GM19351 (cell line): ENCODE measurements around the gene MELK.

Source experiments
- ATAC-seq: cut with Tn5 transposase; IDR thresholded peaks from one replicate; pipeline ENCODE4 v1.9.1; 2021; ENCODE audit warnings: mild to moderate bottlenecking, moderate library complexity; ENCODE audit not compliant: unreplicated experiment

The MELK gene

DNA sequence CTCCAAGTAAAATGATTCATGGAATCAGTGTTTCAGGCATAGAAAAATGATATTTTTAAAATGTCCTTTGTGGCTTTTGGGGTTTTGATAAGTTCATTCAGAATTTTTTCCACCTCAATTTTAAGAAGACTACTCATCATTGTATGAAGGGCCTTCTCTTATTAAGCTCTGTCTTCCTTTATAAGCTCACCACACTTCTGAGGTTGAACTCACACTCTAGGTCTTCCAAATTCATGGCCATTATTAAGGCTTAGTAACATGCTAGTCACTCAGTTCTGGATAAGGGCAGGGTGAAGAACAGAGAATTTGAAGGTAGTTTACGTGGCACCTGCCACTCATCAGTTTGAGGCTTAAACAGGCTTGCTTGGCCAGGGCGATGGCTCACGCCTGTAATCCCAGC lies 4.2 kb downstream of the MELK start:
- ATAC-seq: no peak

DNA sequence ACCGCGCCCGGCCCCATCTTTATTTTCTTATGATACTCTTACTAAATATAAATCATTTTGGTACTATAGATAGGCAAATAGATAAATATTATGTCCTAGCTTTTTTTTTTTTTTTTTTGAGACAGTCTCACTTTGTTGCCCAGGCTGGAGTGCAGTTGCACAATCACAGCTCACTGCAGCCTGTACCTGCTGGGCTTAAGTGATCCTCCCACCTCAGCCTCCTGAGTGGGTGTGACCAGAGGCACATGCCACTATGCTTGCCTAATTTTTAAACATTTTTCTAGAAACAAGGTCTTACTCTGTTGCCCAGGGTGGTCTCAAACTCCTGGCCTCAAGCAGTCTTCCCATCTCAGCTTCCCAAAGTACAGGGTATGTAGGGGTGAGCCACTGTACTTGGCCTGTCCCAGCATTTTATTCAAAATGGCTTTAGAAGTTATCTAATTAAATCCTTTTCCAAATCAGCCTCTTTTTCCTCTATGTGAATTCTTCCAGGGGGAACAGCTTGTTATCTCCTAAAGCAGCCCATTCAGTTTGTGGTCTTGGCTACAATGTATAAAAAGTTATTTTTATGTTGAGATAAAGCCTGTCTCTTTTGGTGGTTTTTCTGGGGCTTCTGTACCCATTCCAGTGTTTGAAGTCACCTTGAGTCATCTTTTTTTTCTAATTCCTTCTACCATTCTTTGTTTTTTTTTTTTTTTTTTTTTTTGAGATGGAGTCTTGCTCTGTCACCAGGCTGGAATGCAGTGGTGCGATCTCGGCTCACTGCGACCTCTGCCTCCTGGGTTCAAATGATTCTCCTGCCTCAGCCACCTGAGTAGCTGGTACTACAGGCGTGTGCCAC lies 12.1 kb downstream of the MELK start:
- ATAC-seq: no peak

DNA sequence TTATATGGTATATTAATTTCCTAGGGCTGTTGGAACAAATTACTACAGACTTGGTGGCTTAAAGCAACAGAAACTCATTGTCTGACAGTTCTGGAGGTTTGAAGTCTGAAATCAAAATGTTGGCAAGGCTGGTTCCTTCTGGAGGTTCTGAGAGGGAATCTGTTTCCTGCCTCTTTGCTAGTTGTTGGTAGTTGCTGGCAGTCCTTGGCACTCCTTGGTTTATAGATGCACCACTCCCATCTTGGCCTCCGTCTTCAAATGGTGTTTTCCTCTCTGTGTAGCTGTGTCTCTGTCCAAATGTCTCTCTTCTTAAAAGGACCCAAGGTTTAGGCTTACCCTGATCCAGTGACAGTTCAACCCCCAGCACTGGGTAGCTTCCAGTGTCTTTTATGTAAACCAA lies 17.5 kb downstream of the MELK start:
- no peak for ATAC-seq

DNA sequence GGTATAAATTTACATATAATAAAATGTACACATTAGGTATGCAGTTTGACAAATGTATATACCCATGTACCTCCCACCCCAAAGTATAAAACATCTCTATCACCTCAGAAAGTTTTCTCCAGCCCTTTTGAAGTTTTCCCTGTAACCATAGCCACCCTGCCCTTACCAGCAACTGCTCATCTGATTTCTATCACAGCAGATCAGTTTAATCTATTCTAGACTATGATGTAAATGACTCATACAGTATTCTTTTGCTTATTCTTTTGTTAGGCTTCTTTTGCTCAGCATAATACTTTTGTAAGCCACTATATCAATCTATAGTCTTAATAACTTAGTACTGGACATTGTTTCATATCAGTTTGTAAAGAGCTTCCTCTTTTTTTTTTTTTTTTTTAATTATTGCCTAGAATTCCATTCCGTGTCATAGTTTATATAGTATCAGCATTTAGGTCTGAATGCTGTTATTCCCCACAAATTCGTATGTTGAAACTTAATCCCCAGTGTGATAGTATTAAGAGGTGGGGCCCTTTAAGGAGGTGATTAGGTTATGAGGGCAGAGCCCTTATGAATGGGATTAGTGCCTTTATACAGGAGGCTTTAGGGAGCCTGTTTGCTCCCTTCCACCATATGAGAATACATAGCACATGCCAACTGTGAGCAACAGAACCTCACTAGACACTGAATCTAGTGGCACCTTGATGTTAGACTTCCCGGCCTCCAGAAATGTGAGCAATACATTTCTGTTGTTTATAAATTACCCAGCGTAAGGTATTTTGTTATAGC lies 20.3 kb downstream of the MELK start:
- no peak for ATAC-seq

DNA sequence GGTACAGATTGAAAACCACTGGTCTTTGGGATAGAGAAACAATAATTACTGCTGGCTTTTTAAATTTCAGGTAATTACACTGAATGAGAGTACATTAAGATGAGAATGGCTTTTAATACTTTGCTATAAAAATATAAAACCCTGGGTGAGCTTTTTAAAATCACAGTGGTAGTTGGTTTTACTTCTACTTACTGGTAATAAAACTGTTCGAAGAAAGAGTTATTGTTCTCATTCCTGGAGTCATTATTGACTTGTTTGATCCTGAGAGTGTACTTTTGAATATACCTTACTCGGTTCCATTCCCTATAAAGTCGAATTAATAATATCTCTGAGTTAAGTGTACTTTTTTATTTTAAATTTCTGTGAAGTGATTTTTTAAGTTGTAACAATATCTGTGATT lies 21.5 kb downstream of the MELK start:
- no peak for ATAC-seq

DNA sequence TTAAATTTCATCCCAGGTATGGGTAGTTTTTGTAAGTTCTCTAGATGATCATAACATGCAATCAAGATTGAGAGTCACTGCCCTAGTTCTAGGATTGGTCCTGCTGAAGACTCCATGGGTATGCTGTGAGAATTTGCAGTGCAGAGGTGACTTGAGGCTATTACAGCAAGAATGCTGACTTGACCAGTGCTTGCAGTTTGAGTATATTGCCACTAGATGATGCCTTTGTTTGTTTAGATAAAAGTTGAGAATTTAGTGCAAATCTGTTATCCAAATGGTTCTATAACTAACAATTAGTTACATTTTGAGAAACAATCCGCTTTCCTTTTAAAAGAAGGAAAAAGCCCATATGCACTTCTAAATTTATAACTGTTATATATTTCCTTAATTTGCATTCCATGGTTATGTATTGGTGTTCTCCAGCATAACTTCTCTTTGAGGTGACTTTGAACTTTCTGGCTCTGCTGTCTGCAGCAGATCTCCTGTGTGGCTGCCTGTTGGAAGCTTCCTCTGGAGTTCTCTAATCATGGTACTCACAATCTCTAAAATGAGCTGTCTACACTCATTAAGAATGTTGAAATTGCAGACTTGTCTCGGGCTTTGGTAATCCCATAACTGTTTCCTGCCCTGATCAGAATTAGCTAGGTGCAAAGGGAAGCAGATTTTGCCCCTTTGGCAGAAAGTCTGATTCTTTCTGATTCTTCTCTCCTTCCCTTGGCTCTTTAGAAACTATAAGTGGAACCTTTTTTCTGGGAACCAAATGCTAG lies 24.9 kb downstream of the MELK start:
- no peak for ATAC-seq

DNA sequence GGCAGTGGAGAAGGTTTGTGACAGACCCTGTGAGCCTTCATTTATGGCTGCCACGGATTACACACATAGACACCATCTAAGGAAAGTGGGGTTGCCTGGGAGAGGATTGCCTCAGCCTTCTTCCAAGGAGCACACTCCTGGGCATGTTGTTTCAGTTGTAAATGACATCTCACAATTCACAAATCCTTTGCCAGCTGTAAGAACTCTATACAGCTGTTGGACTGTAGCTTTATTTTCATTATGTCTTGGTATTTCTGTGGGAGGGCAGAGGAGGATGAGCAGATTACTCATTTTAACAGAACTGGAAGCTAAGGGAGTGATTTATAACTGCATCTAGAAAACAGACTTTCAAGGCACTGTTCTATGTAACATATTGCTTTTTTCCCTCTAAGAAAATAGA lies 25.6 kb downstream of the MELK start:
- ATAC-seq: no peak

DNA sequence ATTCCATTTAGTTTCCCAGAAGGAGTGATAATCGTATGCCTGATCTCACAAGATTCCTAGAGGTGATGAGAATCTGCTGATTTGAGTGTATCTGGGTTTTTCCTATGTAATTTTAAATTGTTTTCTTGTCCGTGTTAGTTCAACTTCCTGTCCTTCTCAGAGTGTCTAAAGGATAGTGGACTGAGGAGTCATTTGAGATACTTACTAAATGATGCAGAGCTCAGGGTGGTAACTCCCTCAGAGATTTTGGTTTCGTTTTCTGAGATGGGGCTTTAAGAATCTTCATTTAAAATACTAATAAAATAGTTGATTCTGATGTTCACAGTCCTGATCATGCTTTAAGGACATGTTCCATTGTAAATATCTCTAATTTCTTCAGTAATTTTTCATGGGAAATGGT lies 30.3 kb downstream of the MELK start:
- peak; percentile 64 for ATAC-seq

DNA sequence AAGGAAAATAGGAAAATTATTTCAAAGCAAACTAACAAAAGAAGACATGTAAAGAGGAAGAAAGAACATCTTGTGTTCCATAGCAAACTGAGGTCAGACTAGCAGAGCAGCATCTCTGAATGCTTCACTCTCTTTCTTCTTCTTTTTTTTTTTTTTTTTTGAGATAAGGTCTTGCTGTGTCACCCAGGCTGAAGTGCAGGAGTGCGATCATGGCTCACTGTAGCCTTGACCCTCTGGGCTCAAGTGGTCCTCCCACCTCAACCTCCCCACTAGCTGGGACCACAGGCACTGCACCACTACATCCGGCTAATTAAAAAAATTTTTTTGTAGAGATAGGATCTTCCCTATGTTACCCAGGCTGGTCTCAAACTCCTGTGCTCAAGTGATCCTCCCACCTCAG lies 36.6 kb downstream of the MELK start:
- ATAC-seq: no peak

DNA sequence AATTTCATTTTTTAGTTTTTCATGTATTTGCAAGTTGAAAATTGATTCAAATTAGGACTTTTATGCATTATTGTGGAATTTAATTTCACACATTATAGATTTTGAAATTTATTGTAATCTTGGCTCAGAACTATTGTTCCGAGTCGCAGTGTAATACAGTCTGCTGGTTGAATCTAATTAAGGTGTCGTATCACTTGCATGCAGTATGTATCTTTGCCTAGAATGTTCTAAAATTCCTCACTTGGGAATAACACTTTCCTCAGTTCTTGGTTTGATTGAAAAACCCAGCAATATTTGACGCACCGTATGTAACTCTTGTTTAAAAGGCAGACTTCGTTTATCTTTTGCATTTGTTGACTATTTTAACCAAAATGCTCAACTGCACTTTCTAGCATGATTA lies 49.4 kb downstream of the MELK start:
- ATAC-seq: no peak

DNA sequence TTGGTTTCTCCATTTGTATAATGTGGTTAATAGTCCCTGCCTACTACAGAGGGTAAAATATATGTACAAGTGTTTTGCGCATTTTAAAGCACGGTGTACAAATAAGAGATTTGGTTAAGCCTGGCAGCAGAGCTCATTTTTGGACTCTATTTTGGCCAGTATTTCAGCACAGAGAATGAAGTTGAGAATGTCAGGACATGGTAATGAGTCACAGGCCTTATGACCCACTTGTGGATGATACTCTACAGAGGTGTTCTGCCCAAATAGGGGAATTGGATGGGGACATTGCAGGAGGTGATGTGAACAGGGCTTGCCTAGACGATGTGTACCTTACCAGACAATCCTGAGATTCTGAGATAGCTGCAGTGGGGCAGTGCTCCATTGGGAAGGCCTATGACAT lies 50.6 kb downstream of the MELK start:
- ATAC-seq: no peak

DNA sequence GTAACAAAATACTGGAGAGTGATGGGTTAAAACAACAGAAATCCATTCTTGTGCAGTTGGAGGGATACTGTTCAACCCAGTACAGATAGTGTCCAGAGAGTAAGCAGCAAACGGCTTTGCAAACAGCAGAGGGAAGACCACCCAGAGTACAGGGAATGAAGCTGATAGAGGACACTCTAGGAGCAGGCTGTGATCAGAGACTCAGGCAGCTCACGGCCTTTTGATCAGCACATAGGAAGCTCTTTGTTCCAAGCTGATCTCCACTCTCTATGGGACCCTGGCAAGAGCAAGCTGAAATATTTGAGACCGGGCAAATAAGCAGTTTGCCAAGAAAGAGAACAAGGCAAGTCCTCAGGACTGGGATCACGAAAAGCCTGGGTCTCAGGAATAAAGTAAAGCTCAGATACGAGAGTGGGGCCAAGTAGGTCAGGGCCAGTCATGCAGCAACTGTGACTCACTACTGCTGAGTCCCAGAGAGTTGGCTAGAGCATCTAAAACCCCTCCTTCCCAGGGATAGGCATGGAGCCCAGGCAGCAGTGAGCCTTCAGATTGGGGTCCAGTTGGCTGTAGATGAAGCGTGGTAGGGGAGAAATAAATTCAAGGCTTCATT lies 52.4 kb downstream of the MELK start:
- no peak for ATAC-seq

DNA sequence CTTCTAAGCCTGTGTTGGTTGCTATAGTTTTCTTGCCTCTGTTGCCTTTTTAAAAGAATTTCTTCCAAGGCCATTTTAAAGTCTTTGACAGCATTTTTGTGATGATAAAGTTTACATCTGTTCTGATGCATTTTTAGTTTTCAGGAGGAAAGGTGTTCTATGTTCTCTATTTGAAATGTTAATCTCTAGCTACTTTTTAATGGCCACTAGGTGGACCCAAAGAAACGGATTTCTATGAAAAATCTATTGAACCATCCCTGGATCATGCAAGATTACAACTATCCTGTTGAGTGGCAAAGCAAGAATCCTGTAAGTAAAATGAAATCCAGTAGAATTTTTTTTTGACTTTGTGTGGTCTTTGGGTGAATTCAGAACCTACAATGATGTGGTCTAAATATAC lies 60.2 kb downstream of the MELK start:
- no peak for ATAC-seq

DNA sequence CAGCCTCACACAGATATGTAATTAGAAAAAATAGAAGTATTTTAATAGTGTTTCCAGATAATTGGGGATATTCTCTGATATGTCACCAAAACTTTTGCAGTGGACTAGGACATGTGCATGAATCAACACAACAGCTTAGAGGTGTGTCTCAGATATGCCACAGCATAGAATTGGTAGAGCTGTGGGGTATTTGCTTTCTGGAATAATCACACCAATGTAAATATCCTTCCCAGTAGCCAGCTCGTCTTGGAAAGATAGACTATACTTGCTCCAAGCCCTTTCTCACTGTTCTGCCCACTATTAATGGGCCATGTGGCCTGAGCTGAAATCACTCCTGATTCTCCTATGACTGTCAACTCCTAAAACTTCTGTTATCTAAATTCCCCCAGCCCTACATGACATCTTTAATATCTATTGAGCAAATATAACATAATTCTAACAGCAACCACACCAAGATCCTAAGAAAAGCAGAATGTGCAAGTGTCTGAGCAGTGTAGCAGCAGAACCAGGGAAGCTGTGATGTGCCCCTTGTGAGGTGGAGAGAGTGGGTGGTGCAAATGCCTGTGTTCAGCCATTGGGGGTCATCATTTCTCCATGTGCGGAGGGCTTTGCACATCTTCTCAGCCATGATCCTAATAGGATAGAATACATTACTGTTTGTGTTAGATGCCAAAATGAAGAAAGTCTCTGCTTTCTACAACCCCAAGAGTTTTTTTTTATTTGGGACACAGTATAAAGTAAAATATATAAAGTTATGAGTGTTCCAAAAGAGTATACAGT lies 65.0 kb downstream of the MELK start:
- no peak for ATAC-seq

DNA sequence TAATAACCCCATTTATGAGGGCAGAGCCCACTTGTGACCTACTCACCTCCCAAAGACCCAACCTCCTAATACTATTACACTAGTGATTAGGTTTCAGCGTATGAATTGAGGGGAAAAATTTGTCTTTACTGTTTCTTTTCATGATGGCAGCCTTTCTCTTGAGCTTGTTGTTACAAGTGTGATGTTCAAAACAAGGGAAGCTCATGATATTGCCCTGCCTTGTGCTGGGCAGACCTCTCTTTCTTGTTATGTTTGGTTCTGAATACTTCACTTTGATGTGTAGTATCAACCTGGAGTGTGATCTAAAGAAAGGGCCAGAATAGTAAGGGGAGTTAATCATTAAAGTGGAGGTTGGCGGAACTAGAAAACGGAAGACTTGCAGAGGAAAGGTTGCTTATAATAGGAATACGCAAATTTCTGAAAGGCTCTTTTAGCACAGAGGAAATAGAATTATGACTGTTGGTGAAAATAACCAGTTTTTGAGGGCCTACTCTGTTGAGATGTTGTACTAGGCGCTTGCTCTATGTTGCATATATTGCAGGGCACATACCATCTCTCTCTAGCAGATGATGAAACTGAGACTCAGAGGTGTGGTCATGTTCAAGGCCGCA lies 68.2 kb downstream of the MELK start:
- peak; percentile 91 for ATAC-seq

DNA sequence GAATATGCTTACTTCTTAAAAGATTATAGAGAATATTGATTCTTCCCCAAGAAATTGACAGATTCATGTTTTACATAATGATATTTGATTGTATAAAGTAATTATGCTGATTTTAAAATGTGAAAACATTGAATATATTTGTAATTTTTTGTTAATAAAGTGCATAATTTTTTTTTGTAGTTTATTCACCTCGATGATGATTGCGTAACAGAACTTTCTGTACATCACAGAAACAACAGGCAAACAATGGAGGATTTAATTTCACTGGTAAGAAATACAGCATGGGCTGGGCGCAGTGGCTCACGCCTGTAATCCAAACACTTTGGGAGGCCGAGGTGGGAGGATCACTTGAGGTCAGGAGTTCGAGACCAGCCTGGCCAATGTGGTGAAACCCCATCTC lies 70.1 kb downstream of the MELK start:
- no peak for ATAC-seq

DNA sequence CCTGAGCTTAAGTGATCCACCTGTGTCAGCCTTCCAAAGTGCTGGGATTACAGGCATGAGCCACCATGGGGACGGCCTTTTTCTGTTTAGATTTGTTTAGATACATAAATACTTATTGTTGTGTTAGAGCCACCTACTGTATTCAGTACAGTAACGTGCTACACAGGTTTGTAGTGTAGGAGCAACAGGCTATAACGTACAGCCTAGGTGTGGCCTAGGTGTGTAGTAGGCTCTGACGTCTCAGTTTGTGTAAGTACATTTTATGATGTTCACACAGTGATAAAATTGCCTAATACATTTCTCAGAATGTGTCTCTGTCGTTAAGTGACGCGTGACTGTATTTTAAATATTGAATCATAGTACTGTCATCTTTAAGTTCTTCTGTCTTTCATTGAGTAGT lies 84.1 kb downstream of the MELK start:
- no peak for ATAC-seq

DNA sequence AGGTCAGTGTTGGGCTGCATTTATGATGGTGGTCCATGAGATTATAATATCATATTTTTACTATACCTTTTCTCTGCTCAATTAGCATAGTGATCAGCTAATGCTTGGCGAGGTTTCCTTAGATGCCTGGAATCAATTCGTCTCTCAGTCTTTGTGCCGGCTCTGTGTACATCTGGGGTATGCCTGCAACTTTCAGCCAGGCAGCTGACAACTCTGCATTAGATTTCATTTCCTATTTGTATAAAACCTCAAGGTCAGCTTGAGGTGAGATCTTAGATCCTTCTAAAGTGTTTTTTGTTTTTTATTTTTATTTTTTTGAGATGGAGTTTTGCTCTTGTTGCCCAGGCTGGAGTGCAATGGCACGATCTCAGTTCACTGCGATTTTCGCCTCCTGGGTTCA lies 86.8 kb downstream of the MELK start:
- no peak for ATAC-seq

DNA sequence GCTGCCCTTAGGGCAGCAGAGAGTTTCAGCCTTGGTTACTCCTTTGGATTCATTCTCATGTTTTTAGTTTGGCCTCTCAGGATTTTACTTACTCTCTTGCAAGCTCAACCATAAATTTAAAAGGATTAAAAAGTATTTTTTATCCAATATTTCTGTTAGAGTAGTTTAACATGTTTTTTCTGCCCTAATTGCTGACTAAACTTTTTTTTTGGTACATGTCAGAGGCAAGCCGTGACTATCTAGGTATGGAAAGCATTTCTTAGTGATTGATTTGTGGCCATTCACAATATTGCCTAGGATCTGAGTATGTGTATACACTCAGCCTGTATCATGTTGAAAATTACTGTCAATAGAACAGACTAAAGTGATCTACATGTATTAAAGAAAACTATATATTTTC lies 92.1 kb downstream of the MELK start:
- no peak for ATAC-seq

DNA sequence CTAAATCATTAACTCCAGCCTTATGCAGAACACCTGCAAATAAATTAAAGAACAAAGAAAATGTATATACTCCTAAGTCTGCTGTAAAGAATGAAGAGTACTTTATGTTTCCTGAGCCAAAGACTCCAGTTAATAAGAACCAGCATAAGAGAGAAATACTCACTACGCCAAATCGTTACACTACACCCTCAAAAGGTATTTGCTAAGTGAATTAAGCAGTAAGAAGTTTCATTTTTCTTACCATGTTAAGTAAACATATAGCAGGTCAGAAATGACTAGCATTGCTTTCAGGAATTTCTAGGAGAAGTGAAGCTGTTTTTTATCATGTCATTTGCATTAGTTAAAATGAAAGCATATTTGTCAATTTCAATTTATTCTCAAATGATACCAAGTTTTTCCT lies 92.7 kb downstream of the MELK start:
- no peak for ATAC-seq
